HG03103 (cell line): Measurements from ENCODE around the gene EFNA4.

Source experiments
- ATAC-seq: cut with Tn5 transposase; IDR thresholded peaks from one replicate; pipeline ENCODE4 v1.9.1; 2021; ENCODE audit warnings: low read depth; ENCODE audit not compliant: unreplicated experiment

EFNA4 gene

GRCh38 chr1:155063550-155064110 is at the start of gene EFNA4:
TSS of gene EFNA4 (plus strand) at chr1:155063740. CDS start at chr1:155063824, 84 bp downstream.
- ATAC-seq = peak; percentile 80

GRCh38 chr1:155014709-155015508 is 48.6 kb upstream of the EFNA4 start:
- ATAC-seq = no peak

- ATAC-seq = no peak
Measured at GRCh38 chr1:155015527-155016230, 47.9 kb upstream of the EFNA4 start.

- ATAC-seq = no peak
Measured at GRCh38 chr1:155016231-155016831, 47.2 kb upstream of the EFNA4 start.

- ATAC-seq = peak; percentile 78
Measured at GRCh38 chr1:155017041-155017945, 46.2 kb upstream of the EFNA4 start.

- no peak for ATAC-seq
Measured at GRCh38 chr1:155017946-155018316, 45.6 kb upstream of the EFNA4 start.

GRCh38 chr1:155018617-155019348 is 44.8 kb upstream of the EFNA4 start:
- no peak for ATAC-seq

GRCh38 chr1:155019377-155020245 is 43.9 kb upstream of the EFNA4 start:
- no peak for ATAC-seq

GRCh38 chr1:155022136-155022926 is 41.2 kb upstream of the EFNA4 start:
- ATAC-seq = no peak

GRCh38 chr1:155022927-155023236 is 40.7 kb upstream of the EFNA4 start:
- no peak for ATAC-seq

GRCh38 chr1:155023627-155024026 is 39.9 kb upstream of the EFNA4 start:
- ATAC-seq = no peak

- no peak for ATAC-seq
Measured at GRCh38 chr1:155024315-155024714, 39.2 kb upstream of the EFNA4 start.

- no peak for ATAC-seq
Measured at GRCh38 chr1:155026154-155026553, 37.4 kb upstream of the EFNA4 start.

- no peak for ATAC-seq
Measured at GRCh38 chr1:155026588-155026987, 37.0 kb upstream of the EFNA4 start.

GRCh38 chr1:155029513-155030242 is 33.9 kb upstream of the EFNA4 start:
- no peak for ATAC-seq

- ATAC-seq = no peak
Measured at GRCh38 chr1:155030243-155030795, 33.2 kb upstream of the EFNA4 start.

GRCh38 chr1:155030899-155031298 is 32.6 kb upstream of the EFNA4 start:
- no peak for ATAC-seq
